Psoas muscle (tissue), 8 donors: Measurements from ENCODE around the gene MROH2A. TPM values are rescaled to one million over a fixed set of nuclear protein-coding genes. Genes with fewer than 3 reads are reported as not detected.

ENCODE experiments used
- ATAC-seq, 4 donors: fragments of 200-7000 bp; cut with Tn5 transposase; one replicate each; pipeline ENCODE4 v1.9.1; 2020; ENCODE audit warnings: moderate library complexity in 3 of 4, mild to moderate bottlenecking in 2 of 4
- DNase-seq, 2 donors: peaks; one replicate each; pipeline ENCODE4 v3.0.0-alpha.2; 2020
- H3K27ac ChIP-seq: fragments of 200-600 bp; one replicate; pipeline ENCODE4 v1.8.0; 2022
- H3K27me3 ChIP-seq, 3 donors: fragments of 200-600 bp in 1 of 3; one replicate each; pipeline versions ENCODE4 v1.6.1 to v1.8.0; 2013 to 2022; ENCODE audit warnings: low read length in 2 of 3, mild to moderate bottlenecking in 2 of 3, moderate library complexity in 1 of 3; ENCODE audit not compliant: insufficient read depth in 3 of 3
- H3K36me3 ChIP-seq, 2 donors: fragments of 200-600 bp in 1 of 2; one replicate each; pipeline versions ENCODE4 v1.6.1 to v1.8.0; 2013 to 2022; ENCODE audit warnings: low read depth in 1 of 2, mild to moderate bottlenecking in 1 of 2, moderate library complexity in 1 of 2; ENCODE audit not compliant: insufficient read depth in 1 of 2
- H3K4me1 ChIP-seq: fragments of 200-600 bp; one replicate; pipeline ENCODE4 v1.8.0; 2022
- H3K4me3 ChIP-seq: fragments of 200-600 bp; one replicate; pipeline ENCODE4 v1.8.0; 2022; ENCODE audit warnings: mild to moderate bottlenecking
- H3K9me3 ChIP-seq: fragments of 200-600 bp; one replicate; pipeline ENCODE4 v1.8.0; 2022
- CTCF ChIP-seq: fragments of 200-600 bp; IDR thresholded peaks from one replicate; pipeline ENCODE4 v1.8.0; 2022; ENCODE audit warnings: antibody characterized with exemption
- WGBS, 3 donors: extraction: QIAGEN DNeasy Blood & Tissue Kit; methylation state at CpG; one replicate each; pipeline versions ENCODE4 v1.1.6 to v1.1.7; 2013; 5-methylcytosine and 5-hydroxymethylcytosine counted together
- intact Hi-C, 2 donors: fragments of 100-400 bp; cut with DNase I; formaldehyde crosslinking; loops; one replicate each; pipeline versions ENCODE4 v1.11.0 to v1.14.2; 2022
- polyA plus RNA-seq, 3 donors: library from polyadenylated mRNA; stranded (reverse); fragments of 200-250 nt; gene quantifications; one replicate each; pipeline ENCODE4 v1.2.3, GENCODE V29; 2013
- total RNA-seq, 4 donors: library from RNA; stranded (reverse); fragmentation: NEBNext Ultra II Directional in 2 of 4; extraction: Animal tissue kit (Norgen Biotek cat#: 25700) in 2 of 4; gene quantifications; one replicate each; pipeline versions ENCODE4 v1.2.1 to v1.2.4, GENCODE V29; 2021 to 2023
- donor health status: healthy with polysubstance abuse.
- donor health status: DM: no; HTN: no; CAD: no; lungs with moderate emphysema.
- donor health status: Bipolar disorder and iron deficiency.
- donor health status: healthy.
- donor health status: DM: yes; HTN: yes; CAD: no.
- donor health status: DM: no; HTN: no; CAD: no.
- donor health status: DM: no; HTN: no; CAD: no.
- donor health status: DM: yes; HTN: yes; CAD: no.

The MROH2A gene
- total and polyA plus RNA-seq, 7 donors = not detected

- no peak overlapping the region for H3K4me3 ChIP-seq
- peaks cover 0 to 3% (median 2%) of the 10 kb centered on the region in 3 donors for H3K27me3 ChIP-seq
- DNase-seq = no peak
- WGBS, 3 donors = 85 to 94% (median 89%) methylated on average over 5 of the region's 5 CpGs
- H3K36me3 ChIP-seq = no peaks in the 10 kb centered on the region
- ATAC-seq = no peak
- H3K9me3 ChIP-seq = no peaks in the 10 kb centered on the region
- TF ChIP-seq CTCF = no peak
- intact Hi-C loops = no loop called here
- no peaks in the 10 kb centered on the region for H3K4me1 ChIP-seq
- H3K27ac ChIP-seq = no peak overlapping the region
These were observed 4.3 kb upstream of the MROH2A start for GRCh38 chr2:233773854-233774253.

DNA sequence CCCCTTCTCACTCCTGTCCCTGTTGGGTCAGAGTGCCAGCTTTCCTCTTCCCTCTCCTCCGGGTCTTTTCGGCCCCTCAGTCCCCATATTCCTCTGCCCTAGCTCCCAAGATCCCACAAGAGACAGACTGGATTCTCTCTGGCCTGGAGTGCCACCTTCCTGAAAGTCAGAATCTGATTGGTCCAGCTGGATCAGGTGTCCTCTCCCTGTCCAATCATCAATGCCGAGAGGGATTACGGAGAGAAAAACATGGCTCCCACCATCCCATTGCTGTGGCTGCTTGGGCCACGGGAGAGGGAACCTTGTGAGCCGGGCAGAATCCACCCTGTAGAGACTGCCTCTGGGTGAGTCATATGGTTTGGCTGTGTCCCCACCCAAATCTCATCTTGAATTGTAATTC lies 2.7 kb upstream of the MROH2A start:
- H3K27ac ChIP-seq = no peak overlapping the region
- H3K9me3 ChIP-seq = no peaks in the 10 kb centered on the region
- H3K4me3 ChIP-seq = no peak overlapping the region
- peaks cover 0 to 2% (median 0%) of the 10 kb centered on the region in 3 donors for H3K27me3 ChIP-seq
- 87 to 93% (median 92%) methylated on average over 6 of the region's 6 CpGs for WGBS, 3 donors
- DNase-seq (no peak), ATAC-seq (no peak)
- TF ChIP-seq CTCF = no peak
- intact Hi-C loops = no loop called here
- H3K36me3 ChIP-seq = no peaks in the 10 kb centered on the region
- H3K4me1 ChIP-seq = no peaks in the 10 kb centered on the region

DNA sequence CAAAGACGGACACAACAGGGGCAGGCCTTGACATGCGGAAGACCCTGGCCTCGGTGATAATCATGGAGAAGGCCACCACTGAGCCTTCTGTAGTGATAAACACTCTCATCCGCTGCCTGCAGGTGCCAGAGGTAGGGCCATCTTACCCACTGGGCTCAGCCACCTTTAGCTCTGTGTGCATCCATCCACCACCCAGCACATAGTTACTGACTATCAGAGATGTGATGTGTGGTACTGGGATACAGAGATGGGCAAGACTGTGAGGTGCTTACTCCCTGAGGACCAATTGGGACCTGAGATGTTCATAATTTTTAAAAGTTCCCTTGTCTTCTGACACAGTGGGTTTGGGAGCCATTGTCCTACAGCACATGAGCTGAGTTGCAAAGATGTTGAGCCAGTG lies 1.6 kb downstream of the MROH2A start:
- TF ChIP-seq CTCF = no peak
- ATAC-seq (no peak), DNase-seq (no peak)
- Histone ChIP-seq H3K27ac (no peak overlapping the region), H3K4me1 (no peaks in the 10 kb centered on the region), H3K9me3 (no peaks in the 10 kb centered on the region), H3K27me3 (peaks cover 0 to 2% (median 0%) of the 10 kb centered on the region in 3 donors), H3K4me3 (no peak overlapping the region), H3K36me3 (no peaks in the 10 kb centered on the region)
- 82 to 85% (median 84%) methylated on average over 4 of the region's 4 CpGs for WGBS, 3 donors
- intact Hi-C loops = no loop called here

DNA sequence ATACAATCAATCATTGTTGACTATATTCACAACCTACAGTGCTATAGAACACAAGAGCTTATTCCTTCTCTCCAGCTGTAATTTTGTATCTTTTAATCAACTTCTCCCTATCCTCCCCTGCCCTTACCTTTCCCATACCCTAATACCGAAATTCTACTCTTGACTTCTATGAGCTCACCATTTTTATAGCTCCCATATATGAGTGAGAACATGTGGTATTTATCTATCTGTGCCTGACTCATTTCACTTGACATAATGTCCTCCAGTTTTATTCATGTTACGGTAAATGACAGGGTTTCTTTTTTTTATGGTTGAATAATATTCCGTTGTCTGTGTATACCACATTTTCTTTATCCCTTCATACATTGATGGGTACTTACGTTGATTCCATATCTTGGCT lies 2.6 kb downstream of the MROH2A start:
- no peaks in the 10 kb centered on the region for H3K9me3 ChIP-seq
- DNase-seq (no peak), ATAC-seq (no peak)
- H3K27me3 ChIP-seq = no peaks in the 10 kb centered on the region
- H3K36me3 ChIP-seq = no peaks in the 10 kb centered on the region
- TF ChIP-seq CTCF = no peak
- WGBS, 3 donors = 86 to 91% (median 88%) methylated on average over 4 of the region's 4 CpGs
- H3K27ac ChIP-seq = no peak overlapping the region
- intact Hi-C loops = no loop called here
- H3K4me3 ChIP-seq = no peak overlapping the region
- no peaks in the 10 kb centered on the region for H3K4me1 ChIP-seq

DNA sequence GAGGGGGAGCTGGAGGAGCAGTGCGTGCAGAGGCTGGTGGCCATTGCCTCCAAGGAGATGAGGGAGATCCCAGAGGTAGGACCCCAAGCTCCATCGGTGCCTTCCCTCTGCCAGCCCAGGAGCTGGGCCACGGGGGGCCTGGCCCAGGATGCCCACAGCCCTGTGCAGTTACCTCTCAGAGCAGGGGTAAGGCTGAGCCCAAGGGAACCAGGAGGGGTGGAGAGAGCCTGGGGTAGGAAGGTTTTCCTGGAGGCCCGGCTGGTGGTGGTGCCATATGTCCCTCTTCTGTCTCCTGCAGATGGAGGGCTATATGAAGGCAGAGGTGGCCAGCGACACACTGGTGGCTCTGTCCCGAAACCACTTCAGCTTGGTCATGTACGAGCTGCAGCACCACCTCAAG lies 11.4 kb downstream of the MROH2A start:
- no peak for ATAC-seq

More for the DNA sequence above, 11.4 kb downstream of the MROH2A start:
- intact Hi-C loops = no loop called here
- Histone ChIP-seq H3K4me3 (no peak overlapping the region), H3K27ac (no peak overlapping the region), H3K4me1 (no peaks in the 10 kb centered on the region), H3K27me3 (no peaks in the 10 kb centered on the region), H3K9me3 (no peaks in the 10 kb centered on the region), H3K36me3 (no peaks in the 10 kb centered on the region)
- DNase-seq = no peak
- no peak for TF ChIP-seq CTCF
- 86 to 91% (median 90%) methylated on average over 7 of the region's 7 CpGs for WGBS, 3 donors
